Measurements from ENCODE around the gene KMT2B.
A peak's percentile ranks its signal among the peaks of the same experiment; 100 is the strongest.

Gene KMT2B

DNA sequence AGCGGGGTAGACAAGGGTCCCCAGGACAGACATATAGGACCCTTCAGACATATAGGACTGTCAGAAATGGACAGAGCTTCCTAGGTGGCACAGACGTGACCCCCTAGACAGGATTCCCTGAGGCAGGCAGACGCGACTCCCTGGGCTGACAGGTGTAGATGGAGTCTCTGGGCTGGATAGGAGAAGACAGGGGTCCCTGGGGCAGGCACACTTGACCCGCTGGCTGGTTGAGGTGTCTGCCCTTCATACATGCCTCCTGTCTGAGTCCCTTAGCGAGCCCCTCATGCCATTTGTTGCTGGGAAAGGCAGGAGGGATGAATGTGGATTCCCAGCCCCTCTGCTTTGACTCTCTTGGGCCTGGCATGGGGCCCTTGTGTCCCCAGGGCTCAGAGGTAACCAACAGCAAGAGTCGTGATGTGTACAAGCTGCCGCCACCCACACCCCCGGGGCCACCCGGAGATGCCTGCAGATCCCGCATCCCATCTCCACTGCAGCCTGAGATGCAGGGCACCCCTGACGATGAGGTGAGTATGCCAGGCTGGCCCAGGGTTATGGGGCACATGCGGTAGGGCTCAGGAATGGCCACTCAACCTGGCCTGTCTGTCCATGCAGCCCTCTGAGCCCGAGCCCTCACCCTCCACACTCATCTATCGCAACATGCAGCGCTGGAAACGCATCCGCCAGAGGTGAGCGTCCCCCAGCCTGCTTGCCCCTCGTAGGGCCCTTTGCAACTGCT lies 36.0 kb downstream of the KMT2B start:
- DNase-seq (ENCODE audit: low read depth, low spot score), result no peak
- ChIA-PET CTCF (no interaction called here), POLR2A (interaction anchor here (0.7 kb wide), 1 partner anchor 14 kb away, joined by 3 read pairs; no protein-coding TSS in a partner anchor)
- TF ChIP-seq CTCF (IDR thresholded peaks at IDR 0.05; ENCODE audit: insufficient read depth, low read length, missing control alignments), result no peak
- no peak overlapping the region for H3K4me3 ChIP-seq (ENCODE audit: low read depth, low read length)

GRCh38 chr19:35754370-35755130 lies 36.7 kb downstream of the KMT2B start:
- POLR2A ChIA-PET, result interaction anchor here (0.7 kb wide), 1 partner anchor 14 kb away, joined by 3 read pairs; no protein-coding TSS in a partner anchor
- H3K4me3 ChIP-seq (ENCODE audit: low read depth, low read length), result no peak overlapping the region
- TF ChIP-seq CTCF (IDR thresholded peaks at IDR 0.05; ENCODE audit: insufficient read depth, low read length, missing control alignments), result no peak
- DNase-seq (ENCODE audit: low read depth, low spot score), result no peak
- CTCF ChIA-PET, result no interaction called here

DNA sequence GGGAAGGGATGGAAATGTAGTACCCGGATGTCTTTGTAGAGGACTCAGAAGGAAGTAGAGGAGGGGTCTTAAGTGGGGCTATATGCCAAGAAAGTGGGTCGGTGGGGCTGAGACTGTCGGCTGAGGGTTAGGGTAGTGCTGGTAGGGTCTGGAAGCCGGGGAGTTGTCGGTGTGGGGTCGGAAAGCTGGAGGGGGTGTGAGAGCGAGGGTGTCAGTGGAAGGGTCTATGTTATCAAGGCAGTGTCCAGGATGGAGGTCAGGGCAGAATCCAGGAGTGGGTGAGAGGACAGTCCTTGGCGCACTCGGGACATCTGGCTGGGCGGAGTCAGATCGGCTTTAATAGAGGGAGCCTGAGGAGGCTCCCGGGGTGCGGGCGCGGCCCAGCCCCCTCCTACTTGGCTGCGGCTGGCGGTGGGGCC lies 37.3 kb downstream of the KMT2B start:
- peak overlapping the region; percentile 65 for H3K4me3 ChIP-seq (ENCODE audit: low read depth, low read length)
- no peak for TF ChIP-seq CTCF (IDR thresholded peaks at IDR 0.05; ENCODE audit: insufficient read depth, low read length, missing control alignments)
- POLR2A ChIA-PET, result no interaction called here
- DNase-seq (ENCODE audit: low read depth, low spot score), result no peak
- CTCF ChIA-PET, result no interaction called here

DNA sequence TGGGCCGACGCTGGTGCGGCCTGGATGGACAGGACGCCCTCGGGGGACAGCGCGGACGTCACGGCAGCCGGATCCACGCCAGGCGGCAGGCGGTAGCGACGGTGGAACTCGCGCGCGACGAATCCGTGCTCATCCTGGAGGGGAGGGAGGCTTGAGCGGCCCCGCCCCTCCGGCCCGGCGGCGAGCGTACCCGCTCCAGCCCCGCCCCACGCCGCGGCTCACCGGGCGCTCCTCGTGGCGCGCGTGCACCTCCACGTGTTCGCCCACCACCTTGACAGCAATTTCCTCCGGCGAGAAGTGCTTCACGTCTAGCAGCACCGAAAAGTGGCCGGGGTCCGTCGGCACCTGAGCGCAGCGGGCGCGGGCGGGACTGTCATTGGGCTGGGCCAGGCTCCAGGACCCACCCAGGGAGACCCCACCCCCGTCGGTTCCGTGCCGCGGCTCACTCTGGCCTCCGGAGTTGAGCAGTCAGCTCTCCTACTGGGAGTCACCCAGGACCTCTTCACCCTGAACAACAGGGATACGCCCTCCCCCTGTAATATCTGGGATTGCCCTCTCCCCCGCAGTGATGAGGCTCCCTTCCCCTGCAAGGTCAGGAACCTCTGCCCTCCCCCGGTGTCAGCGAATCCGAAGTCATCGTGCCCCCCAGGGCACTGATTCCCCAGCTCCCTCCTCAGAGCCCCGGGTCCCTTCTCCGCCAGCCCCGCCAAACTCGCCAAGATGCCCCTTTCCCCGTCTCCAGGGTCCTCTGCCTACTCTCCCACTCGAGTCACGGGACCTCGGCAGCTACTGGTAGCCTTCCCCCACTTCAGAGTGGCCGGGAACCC lies 38.0 kb downstream of the KMT2B start:
- no peak for TF ChIP-seq CTCF (IDR thresholded peaks at IDR 0.05; ENCODE audit: insufficient read depth, low read length, missing control alignments)
- peak overlapping the region; percentile 65 for H3K4me3 ChIP-seq (ENCODE audit: low read depth, low read length)
- DNase-seq (ENCODE audit: low read depth, low spot score), result no peak
- ChIA-PET CTCF (interaction anchor here (1.4 kb wide), 1 partner anchor 177 kb away, joined by 4 read pairs; no protein-coding TSS in a partner anchor), POLR2A (interaction anchor here (1.4 to 2.0 kb wide), 2 partner anchors 11 to 15 kb away, joined by 6 to 7 read pairs; partner anchors contain the start of genes PSENEN and U2AF1L4)

GRCh38 chr19:35756377-35757230 lies 38.8 kb downstream of the KMT2B start, which contains the start of gene HSPB6:
Gene HSPB6 (minus strand): TSS chr19:35757029. CDS start chr19:35757008, 21 bp downstream.
- TF ChIP-seq CTCF (IDR thresholded peaks at IDR 0.05; ENCODE audit: insufficient read depth, low read length, missing control alignments), result no peak
- DNase-seq (ENCODE audit: low read depth, low spot score), result no peak
- H3K4me3 ChIP-seq (ENCODE audit: low read depth, low read length), result peak within 1 kb of the TSS; percentile 65
- ChIA-PET CTCF (interaction anchor here (1.0 to 1.4 kb wide), 2 partner anchors 11 to 176 kb away, joined by 4 read pairs; partner anchors contain the start of genes PSENEN and U2AF1L4), POLR2A (interaction anchor here (1.4 to 2.0 kb wide), 3 partner anchors 8 to 16 kb away, joined by 6 to 14 read pairs (median 7); partner anchors contain the start of genes LIN37, PSENEN and U2AF1L4)
